Fibroblast of lung (primary cell): ENCODE results near the gene MYRIP. TPM values are rescaled to one million over a fixed set of nuclear protein-coding genes. Genes with fewer than 3 reads are reported as not detected.

ENCODE experiments used
- DNase-seq, 2 donors: peaks; one replicate each; pipeline versions ENCODE4 v3.0.0 to v3.0.0-alpha.2; 2010; ENCODE audit warnings: low read depth in 2 of 2
- H2AFZ ChIP-seq: 2 replicates; pipeline ENCODE4 v1.5.1; 2012; ENCODE audit warnings: low read length, control low read depth, inconsistent platforms
- H3K27ac ChIP-seq: 2 replicates; pipeline ENCODE4 v1.5.1; 2011; ENCODE audit warnings: low read length, control low read depth; ENCODE audit not compliant: insufficient read depth
- H3K27me3 ChIP-seq: 2 replicates; pipeline ENCODE4 v1.5.1; 2011; ENCODE audit warnings: mild to moderate bottlenecking, low read length; ENCODE audit not compliant: control insufficient read depth, insufficient read depth
- H3K36me3 ChIP-seq: 2 replicates; pipeline ENCODE4 v1.5.1; 2011; ENCODE audit warnings: low read length; ENCODE audit not compliant: control insufficient read depth, insufficient read depth
- H3K4me1 ChIP-seq: 2 replicates; pipeline ENCODE4 v1.5.1; 2011; ENCODE audit warnings: low read length; ENCODE audit not compliant: control insufficient read depth, insufficient read depth; ENCODE audit errors: extremely low read depth
- H3K4me2 ChIP-seq: 2 replicates; pipeline ENCODE4 v1.5.1; 2011; ENCODE audit warnings: low read length, control low read depth; ENCODE audit not compliant: insufficient read depth; ENCODE audit errors: extremely low read depth
- H3K4me3 ChIP-seq, 4 experiments: fragments of 200-600 bp in 1 of 4; sonication (generic) in 1 of 4; replicated peaks in 1 of 4; 2 replicates each; pipeline ENCODE4 v1.5.1; 2011 to 2016; ENCODE audit warnings: low read length in 4 of 4, low read depth in 3 of 4, mild to moderate bottlenecking in 3 of 4, control low read depth in 2 of 4, inconsistent platforms in 1 of 4, mixed read lengths in 1 of 4; ENCODE audit not compliant: insufficient read depth in 1 of 4; ENCODE audit errors: control extremely low read depth in 1 of 4
- H3K79me2 ChIP-seq: 2 replicates; pipeline ENCODE4 v1.5.1; 2012; ENCODE audit warnings: mild to moderate bottlenecking, low read length, inconsistent platforms; ENCODE audit not compliant: control insufficient read depth, insufficient read depth
- H3K9ac ChIP-seq: 2 replicates; pipeline ENCODE4 v1.5.1; 2011; ENCODE audit warnings: mild to moderate bottlenecking, low read length, control low read depth; ENCODE audit not compliant: insufficient read depth
- H3K9me3 ChIP-seq: 2 replicates; pipeline ENCODE4 v1.5.1; 2012; ENCODE audit warnings: low read depth, low read length; ENCODE audit not compliant: control insufficient read depth, insufficient read depth
- H4K20me1 ChIP-seq: 2 replicates; pipeline ENCODE4 v1.5.1; 2011; ENCODE audit warnings: low read length; ENCODE audit not compliant: control insufficient read depth, insufficient read depth; ENCODE audit errors: extremely low read depth
- CTCF ChIP-seq, 2 donors: IDR thresholded peaks in 1 of 2; conservative IDR thresholded peaks in 1 of 2; 1 replicate in 1 of 2; 2 replicates in 1 of 2; pipeline ENCODE4 v1.5.1; 2011 to 2012; ENCODE audit warnings: low read length in 2 of 2, control low read depth in 1 of 2, inconsistent platforms in 1 of 2, low read depth in 1 of 2, mild to moderate bottlenecking in 1 of 2
- EZH2 ChIP-seq: IDR thresholded peaks from 2 replicates; pipeline ENCODE4 v1.5.1; 2012; ENCODE audit warnings: low read length, control low read depth, mild to moderate bottlenecking; ENCODE audit errors: missing control alignments
- polyA plus RNA-seq, 2 donors: library from polyadenylated mRNA; depleted of rRNA in 1 of 2; stranded (reverse) in 1 of 2; unstranded in 1 of 2; fragments of >200 nt; gene quantifications; 2 replicates each; pipeline ENCODE4 v1.2.1, GENCODE V29; 2011 to 2012; ENCODE audit warnings: missing spikeins in 1 of 2
- total RNA-seq: library from RNA; depleted of rRNA; stranded (reverse); fragments of >200 nt; gene quantifications from 2 replicates; pipeline ENCODE4 v1.2.1, GENCODE V29; 2014

Gene MYRIP
- total and polyA plus RNA-seq, 2 donors (not counting 1 experiment from before 2014, with no cell fraction given): 0.02 TPM; not detected in 1

DNA sequence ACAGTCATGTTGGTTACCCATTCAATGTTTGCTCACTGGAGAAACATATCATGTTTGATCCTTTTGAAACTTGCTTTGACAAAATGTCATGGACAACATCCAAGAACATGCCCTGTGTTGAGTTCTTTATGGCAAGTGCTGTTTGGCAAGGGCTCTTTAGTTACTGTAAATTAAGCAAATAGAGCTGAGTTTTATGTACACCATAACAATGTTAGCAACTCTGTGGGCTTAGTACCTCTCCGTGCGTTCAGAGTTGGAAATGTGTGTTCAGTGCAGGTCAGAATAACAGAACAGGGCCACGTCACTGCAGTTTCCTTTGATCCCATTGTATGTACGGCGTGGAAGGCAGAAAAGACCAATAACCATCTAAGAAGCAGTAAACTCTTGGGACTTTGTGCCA, 132.5 kb downstream of the MYRIP start:
- no peak for TF ChIP-seq EZH2
- no peak for TF ChIP-seq CTCF (conservative IDR thresholded peaks at IDR 0.05 in 1 of 2, IDR thresholded peaks at IDR 0.05 in 1 of 2; ENCODE audit: low read depth in 1 of 2, low read length in 2 of 2)
- no peak overlapping the region for H3K4me2 ChIP-seq
- no peak overlapping the region for H3K27ac ChIP-seq
- H3K36me3 ChIP-seq: no peaks in the 10 kb centered on the region
- no peak for DNase-seq
- H3K27me3 ChIP-seq: no peaks in the 10 kb centered on the region
- H3K4me3 ChIP-seq: no peak overlapping the region
- no peaks in the 10 kb centered on the region for H3K4me1 ChIP-seq
- no peaks in the 10 kb centered on the region for H4K20me1 ChIP-seq
- H3K9ac ChIP-seq: no peak overlapping the region
- no peaks in the 10 kb centered on the region for H3K79me2 ChIP-seq
- no peaks in the 10 kb centered on the region for H3K9me3 ChIP-seq
- H2AFZ ChIP-seq: no peak overlapping the region

GRCh38 chr3:39960515-39961191, 151.2 kb downstream of the MYRIP start:
- no peak overlapping the region for H3K27ac ChIP-seq

DNA sequence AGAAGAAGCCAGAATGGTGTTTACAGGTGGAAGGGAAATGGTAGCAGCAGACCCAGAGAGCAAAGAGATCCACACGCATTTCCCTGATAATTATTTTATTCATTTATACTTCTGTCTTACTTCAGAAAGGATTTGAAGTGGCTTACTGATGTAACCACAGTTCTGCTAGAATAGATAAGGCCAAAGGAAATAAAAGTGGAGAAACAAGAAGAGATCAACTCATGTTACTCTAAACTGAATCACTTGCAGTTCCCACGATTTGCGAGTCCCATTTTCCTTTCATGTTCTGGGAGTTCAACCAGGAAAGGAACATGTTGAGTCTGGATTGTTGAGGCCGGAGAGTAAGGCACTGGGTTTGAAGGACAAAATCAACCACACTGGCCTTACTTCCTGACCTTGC, 151.8 kb downstream of the MYRIP start:
- Histone ChIP-seq H3K4me1 (no peaks in the 10 kb centered on the region), H3K9me3 (no peaks in the 10 kb centered on the region), H3K36me3 (no peaks in the 10 kb centered on the region), H3K27me3 (no peaks in the 10 kb centered on the region), H3K4me2 (no peak overlapping the region), H3K9ac (no peak overlapping the region), H3K4me3 (no peak overlapping the region), H2AFZ (no peak overlapping the region), H4K20me1 (no peaks in the 10 kb centered on the region), H3K79me2 (no peaks in the 10 kb centered on the region), H3K27ac (no peak overlapping the region)
- no peak for DNase-seq
- TF ChIP-seq EZH2 (no peak), CTCF (conservative IDR thresholded peaks at IDR 0.05 in 1 of 2, IDR thresholded peaks at IDR 0.05 in 1 of 2; ENCODE audit: low read depth in 1 of 2, low read length in 2 of 2) (no peak)

More at GRCh38 chr3:39960515-39961191, 151.2 kb downstream of the MYRIP start:
- no peaks in the 10 kb centered on the region for H3K27me3 ChIP-seq
- no peak overlapping the region for H2AFZ ChIP-seq
- DNase-seq: no peak
- H3K4me1 ChIP-seq: no peaks in the 10 kb centered on the region
- H3K36me3 ChIP-seq: no peaks in the 10 kb centered on the region
- no peak overlapping the region for H3K4me2 ChIP-seq
- H3K79me2 ChIP-seq: no peaks in the 10 kb centered on the region
- H3K9ac ChIP-seq: no peak overlapping the region
- no peaks in the 10 kb centered on the region for H3K9me3 ChIP-seq
- no peak for TF ChIP-seq EZH2
- no peak for TF ChIP-seq CTCF (conservative IDR thresholded peaks at IDR 0.05 in 1 of 2, IDR thresholded peaks at IDR 0.05 in 1 of 2; ENCODE audit: low read depth in 1 of 2, low read length in 2 of 2)
- H3K4me3 ChIP-seq: no peak overlapping the region
- no peaks in the 10 kb centered on the region for H4K20me1 ChIP-seq
